Nephron (organoid): ENCODE measurements around the gene KCTD15.

Experiments
- H3K27ac Mint-ChIP-seq, 3 experiments: 2 replicates each; pipeline ENCODE4 v1.8.0; 2020; ENCODE audit warnings: mixed read lengths in 3 of 3, mild to moderate bottlenecking in 2 of 3, moderate library complexity in 1 of 3
- H3K27me3 Mint-ChIP-seq: 2 replicates; pipeline ENCODE4 v1.8.0; 2021; ENCODE audit warnings: low read depth, mild to moderate bottlenecking, moderate library complexity, mixed read lengths
- H3K36me3 Mint-ChIP-seq: 2 replicates; pipeline ENCODE4 v1.8.0; 2020; ENCODE audit warnings: low read depth, mixed read lengths
- H3K4me1 Mint-ChIP-seq: 2 replicates; pipeline ENCODE4 v1.8.0; 2020; ENCODE audit warnings: mixed read lengths
- H3K4me3 Mint-ChIP-seq, 3 experiments: 2 replicates each; pipeline ENCODE4 v1.8.0; 2020; ENCODE audit warnings: mild to moderate bottlenecking in 3 of 3, mixed read lengths in 3 of 3, moderate library complexity in 2 of 3
- H3K9me3 Mint-ChIP-seq: 2 replicates; pipeline ENCODE4 v1.8.0; 2020; ENCODE audit warnings: mixed read lengths
- CTCF ChIP-seq, 3 experiments: fragments of 200-600 bp; sonication (generic); IDR thresholded peaks; one replicate each; pipeline ENCODE4 v1.5.0; 2021; ENCODE audit warnings: antibody characterized with exemption in 3 of 3; ENCODE audit not compliant: unreplicated experiment in 3 of 3

Gene KCTD15

GRCh38 chr19:33809960-33810359, 13.3 kb downstream of the KCTD15 start:
- Mint-ChIP-seq H3K4me3 (no peak overlapping the region), H3K27me3 (no peaks in the 10 kb centered on the region), H3K27ac (no peak overlapping the region), H3K36me3 (peaks cover 65% of the 10 kb centered on the region), H3K9me3 (no peaks in the 10 kb centered on the region), H3K4me1 (no peaks in the 10 kb centered on the region)
- TF ChIP-seq CTCF (IDR thresholded peaks at IDR 0.05; ENCODE audit: unreplicated experiment in 3 of 3), result no peak

- Mint-ChIP-seq H3K27ac (no peak overlapping the region), H3K27me3 (no peaks in the 10 kb centered on the region), H3K36me3 (peaks cover 63% of the 10 kb centered on the region), H3K4me3 (no peak overlapping the region), H3K9me3 (no peaks in the 10 kb centered on the region), H3K4me1 (no peaks in the 10 kb centered on the region)
- no peak for TF ChIP-seq CTCF (IDR thresholded peaks at IDR 0.05; ENCODE audit: unreplicated experiment in 3 of 3)
These were observed 14.2 kb downstream of the KCTD15 start for GRCh38 chr19:33810821-33811220.

GRCh38 chr19:33811246-33811645, 14.6 kb downstream of the KCTD15 start:
- Mint-ChIP-seq H3K27me3 (no peaks in the 10 kb centered on the region), H3K27ac (no peak overlapping the region), H3K36me3 (peaks cover 59% of the 10 kb centered on the region), H3K4me1 (no peaks in the 10 kb centered on the region), H3K4me3 (no peak overlapping the region), H3K9me3 (no peaks in the 10 kb centered on the region)
- TF ChIP-seq CTCF (IDR thresholded peaks at IDR 0.05; ENCODE audit: unreplicated experiment in 3 of 3), result no peak

- TF ChIP-seq CTCF (IDR thresholded peaks at IDR 0.05; ENCODE audit: unreplicated experiment in 3 of 3), result no peak
- Mint-ChIP-seq H3K27me3 (no peaks in the 10 kb centered on the region), H3K27ac (no peak overlapping the region), H3K4me3 (no peak overlapping the region), H3K4me1 (no peaks in the 10 kb centered on the region), H3K9me3 (no peaks in the 10 kb centered on the region), H3K36me3 (peaks cover 55% of the 10 kb centered on the region)
These were observed 15.2 kb downstream of the KCTD15 start for GRCh38 chr19:33811736-33812387.

- H3K27ac Mint-ChIP-seq, result no peak overlapping the region
- no peaks in the 10 kb centered on the region for H3K27me3 Mint-ChIP-seq
- H3K4me3 Mint-ChIP-seq, result no peak overlapping the region
- no peak for TF ChIP-seq CTCF (IDR thresholded peaks at IDR 0.05; ENCODE audit: unreplicated experiment in 3 of 3)
- H3K36me3 Mint-ChIP-seq, result peaks cover 49% of the 10 kb centered on the region
- no peaks in the 10 kb centered on the region for H3K4me1 Mint-ChIP-seq
- H3K9me3 Mint-ChIP-seq, result no peaks in the 10 kb centered on the region
These were observed 16.0 kb downstream of the KCTD15 start for GRCh38 chr19:33812388-33813330.
